Urinary bladder (tissue), 4 donors: ENCODE data around the gene DCAF5. TPM values are rescaled to one million over a fixed set of nuclear protein-coding genes. Genes with fewer than 3 reads are reported as not detected.

Experiments used
- DNase-seq: peaks from one replicate; pipeline ENCODE4 v3.0.0-alpha.2; 2015; ENCODE audit errors: extremely low spot score
- H3K27ac ChIP-seq: one replicate; pipeline ENCODE4 v1.5.1; 2013; ENCODE audit warnings: low read depth, mild to moderate bottlenecking, moderate library complexity
- H3K36me3 ChIP-seq: one replicate; pipeline ENCODE4 v1.6.1; 2013; ENCODE audit warnings: mild to moderate bottlenecking, moderate library complexity; ENCODE audit not compliant: insufficient read depth
- H3K4me1 ChIP-seq: one replicate; pipeline ENCODE4 v1.6.1; 2013; ENCODE audit warnings: mild to moderate bottlenecking, moderate library complexity; ENCODE audit not compliant: insufficient read depth
- H3K4me3 ChIP-seq: one replicate; pipeline ENCODE4 v1.5.1; 2013; ENCODE audit warnings: low read depth, low read length
- WGBS: extraction: QIAGEN DNeasy Blood & Tissue Kit; methylation state at CpG from one replicate; pipeline ENCODE4 v1.1.7; 2013; 5-methylcytosine and 5-hydroxymethylcytosine counted together
- polyA plus RNA-seq: library from polyadenylated mRNA; stranded (reverse); fragments of 200-250 nt; gene quantifications from one replicate; pipeline ENCODE4 v1.2.3, GENCODE V29; 2013
- total RNA-seq: library from RNA; depleted of rRNA; stranded (reverse); fragments of >200 nt; gene quantifications from one replicate; pipeline ENCODE4 v1.2.3, GENCODE V29; 2014
- donor health status: healthy with polysubstance abuse.
- donor health status: healthy.

Gene DCAF5
- total and polyA plus RNA-seq, 2 donors: 28.8 to 35.5 TPM

DNA sequence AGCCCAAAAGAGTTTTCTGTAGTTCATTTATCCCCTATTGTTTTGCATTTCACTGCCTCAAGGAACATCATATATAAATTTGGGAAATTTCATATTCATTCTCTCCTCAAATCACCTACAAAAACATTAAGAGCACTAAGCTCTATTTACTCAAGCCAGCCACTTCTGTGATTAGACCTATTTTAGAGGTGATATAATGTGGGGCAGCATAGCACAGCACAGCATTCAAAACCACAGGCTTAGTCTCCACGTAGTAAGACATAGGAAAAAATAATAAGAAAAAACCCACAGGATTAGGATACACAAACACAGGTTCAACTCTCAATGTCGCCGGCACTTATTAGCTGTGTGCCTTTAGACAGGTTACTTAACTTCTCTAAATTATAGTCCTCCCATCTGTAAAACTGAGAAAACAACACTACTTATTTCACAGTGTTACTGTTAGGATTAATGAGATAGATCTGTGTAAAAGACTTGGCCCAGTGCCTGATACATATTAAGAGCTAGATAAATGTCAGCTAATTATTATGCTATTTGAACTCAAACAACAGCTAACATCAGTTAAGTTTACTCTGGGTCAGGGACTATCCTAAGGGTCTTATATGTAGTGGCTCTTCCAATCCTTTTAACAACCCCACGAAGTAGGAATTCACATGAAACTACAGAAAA, 20.3 kb downstream of the DCAF5 start:
- no peak overlapping the region for H3K27ac ChIP-seq

GRCh38 chr14:69131176-69131575, 21.7 kb downstream of the DCAF5 start:
- Histone ChIP-seq H3K4me1 (peaks cover 2% of the 10 kb centered on the region), H3K36me3 (no peaks in the 10 kb centered on the region), H3K4me3 (no peak overlapping the region), H3K27ac (no peak overlapping the region)
- 94% methylated on average over 2 of the region's 2 CpGs for WGBS
- DNase-seq: no peak

More for the DNA sequence above, 20.3 kb downstream of the DCAF5 start:
- H3K4me1 ChIP-seq: peaks cover 2% of the 10 kb centered on the region
- H3K36me3 ChIP-seq: no peaks in the 10 kb centered on the region
- no peak for DNase-seq
- 69% methylated on average over 4 of the region's 4 CpGs for WGBS
- no peak overlapping the region for H3K4me3 ChIP-seq

DNA sequence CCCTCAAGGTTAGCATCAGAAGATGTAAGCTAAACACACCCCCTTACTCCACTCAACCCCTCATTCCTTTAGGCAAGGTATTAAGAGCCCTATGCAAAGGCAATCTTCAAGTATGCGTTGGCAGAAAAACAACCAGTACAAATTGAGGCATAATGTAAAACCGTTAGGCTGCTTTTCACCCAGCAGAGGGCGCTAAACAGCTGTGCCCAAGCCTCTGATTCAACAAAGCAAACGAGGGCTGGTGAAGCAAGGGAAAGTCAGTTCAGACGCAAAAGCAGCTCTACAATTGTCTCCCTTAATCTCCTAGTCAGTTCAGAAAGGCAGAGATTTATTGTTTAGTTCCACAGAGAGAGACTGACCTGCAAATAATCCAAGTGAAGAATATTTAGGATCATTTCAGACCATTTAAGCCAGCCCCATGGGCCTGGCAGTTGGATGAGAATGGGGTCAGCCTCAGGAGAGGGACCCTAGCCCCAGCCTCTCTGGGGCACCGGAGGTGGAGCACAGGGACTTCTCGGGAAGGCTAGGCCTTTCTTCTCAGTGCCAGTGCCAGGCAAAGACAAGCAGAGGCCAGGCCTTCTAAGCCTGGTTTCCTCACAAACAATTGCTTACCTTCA, 23.5 kb downstream of the DCAF5 start:
- no peaks in the 10 kb centered on the region for H3K36me3 ChIP-seq
- H3K4me3 ChIP-seq: no peak overlapping the region
- H3K27ac ChIP-seq: peak overlapping the region; percentile 68
- H3K4me1 ChIP-seq: peaks cover 2% of the 10 kb centered on the region
- 15% methylated on average over 7 of the region's 7 CpGs for WGBS
- peak; percentile 75 for DNase-seq

- H3K4me3 ChIP-seq: no peak overlapping the region
- no peak for DNase-seq
- no peaks in the 10 kb centered on the region for H3K4me1 ChIP-seq
- H3K27ac ChIP-seq: no peak overlapping the region
- WGBS: 100% methylated on average over 1 of the region's 1 CpG
- H3K36me3 ChIP-seq: no peaks in the 10 kb centered on the region
Observed at GRCh38 chr14:69118305-69118704, 34.6 kb downstream of the DCAF5 start.

DNA sequence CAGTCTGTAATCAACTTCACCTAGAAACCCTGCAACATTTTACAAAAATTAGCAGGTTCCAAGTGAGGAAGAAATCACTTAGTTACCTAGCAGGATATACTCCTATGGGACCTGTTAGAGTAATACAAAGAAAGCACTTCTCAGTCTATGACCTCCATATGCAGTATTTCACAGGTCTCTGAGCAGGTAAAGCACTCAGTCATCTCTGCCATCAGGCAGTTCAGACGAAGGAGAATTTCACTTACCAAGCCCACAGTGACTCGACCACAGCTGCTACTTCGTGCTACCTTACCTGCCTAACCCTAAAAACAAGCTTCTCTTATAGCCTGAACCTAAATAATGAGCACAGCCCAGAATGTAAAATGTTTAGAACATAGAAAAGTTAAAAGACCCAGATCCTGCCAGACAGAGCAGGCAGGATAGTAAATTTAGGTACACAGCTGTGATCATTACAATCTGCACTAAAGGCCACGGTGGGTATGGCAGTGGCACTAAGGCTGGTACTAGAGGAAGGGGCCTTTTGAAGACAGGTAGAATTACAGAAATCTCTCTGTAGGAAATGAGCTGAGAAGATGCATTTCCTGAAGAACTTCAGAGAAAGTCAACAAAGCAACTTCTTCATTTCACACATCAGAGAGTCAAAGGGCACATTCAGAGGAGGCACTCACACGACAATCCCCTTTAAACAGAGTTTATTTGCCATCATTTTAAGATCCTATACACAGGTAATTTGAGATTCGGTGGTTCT, 35.7 kb downstream of the DCAF5 start:
- Histone ChIP-seq H3K36me3 (no peaks in the 10 kb centered on the region), H3K27ac (no peak overlapping the region), H3K4me3 (no peak overlapping the region), H3K4me1 (no peaks in the 10 kb centered on the region)
- 85% methylated on average over 6 of the region's 6 CpGs for WGBS
- no peak for DNase-seq

DNA sequence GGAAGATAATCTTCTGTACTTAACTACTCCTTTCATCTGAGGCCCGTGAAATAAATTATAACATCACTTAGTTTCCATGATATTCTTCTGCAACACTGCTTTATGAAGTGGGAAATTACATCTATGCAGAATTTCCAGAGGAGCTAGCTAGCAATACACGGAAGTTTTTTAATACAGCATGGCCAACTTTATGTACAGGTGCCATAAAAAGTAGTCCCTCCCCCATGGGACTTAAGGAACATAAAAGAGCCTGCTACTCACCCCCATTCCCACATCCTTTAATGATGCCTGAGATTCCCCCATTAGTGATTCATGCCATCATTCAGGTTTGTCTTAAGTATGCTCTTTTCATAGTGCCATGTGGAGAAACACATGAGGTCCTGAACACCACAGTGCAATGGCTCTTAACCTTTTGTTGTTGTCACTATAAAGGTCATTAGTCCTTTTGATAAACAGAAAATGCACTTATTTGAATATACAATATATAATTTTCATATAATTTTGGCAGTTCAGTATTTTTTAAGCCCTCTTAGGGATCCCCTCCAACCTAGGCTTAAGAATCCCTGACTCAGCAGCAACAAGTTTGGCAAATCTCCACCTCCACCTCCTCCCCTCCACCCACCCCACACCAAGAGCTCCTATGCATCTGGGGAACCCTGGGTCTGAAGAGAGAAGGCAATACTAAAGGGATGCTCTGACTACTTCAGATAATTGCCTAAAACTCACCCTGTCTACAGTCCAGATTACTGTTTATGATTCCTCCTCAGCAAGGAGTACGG, 37.3 kb downstream of the DCAF5 start:
- Histone ChIP-seq H3K4me3 (no peak overlapping the region), H3K36me3 (peaks cover 1% of the 10 kb centered on the region), H3K4me1 (no peaks in the 10 kb centered on the region), H3K27ac (no peak overlapping the region)
- DNase-seq: no peak
- WGBS: 82% methylated on average over 3 of the region's 3 CpGs

- 65% methylated on average over 2 of the region's 2 CpGs for WGBS
- H3K36me3 ChIP-seq: peaks cover 1% of the 10 kb centered on the region
- no peak for DNase-seq
- H3K4me1 ChIP-seq: no peaks in the 10 kb centered on the region
- H3K27ac ChIP-seq: no peak overlapping the region
- no peak overlapping the region for H3K4me3 ChIP-seq
Observed at GRCh38 chr14:69114763-69115162, 38.2 kb downstream of the DCAF5 start.

DNA sequence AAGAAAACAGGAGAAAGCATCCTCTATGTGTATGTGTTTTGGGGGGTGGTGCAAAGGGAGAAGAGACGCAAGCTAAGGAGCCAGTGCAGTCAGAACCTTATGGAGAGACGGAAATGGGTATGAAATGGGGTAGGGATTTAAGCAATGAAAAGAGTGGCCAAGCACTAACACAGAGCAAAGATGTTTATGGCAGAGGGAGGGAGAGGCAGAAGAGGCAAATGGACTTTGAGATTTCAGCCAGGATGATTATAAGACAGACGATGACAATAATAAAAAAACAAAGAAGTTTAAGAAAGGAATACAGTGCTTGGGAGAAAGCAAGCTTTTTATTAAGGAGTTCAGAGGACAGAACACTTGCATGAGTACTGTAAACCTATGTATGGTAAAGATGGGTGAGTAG, 44.6 kb downstream of the DCAF5 start:
- Histone ChIP-seq H3K27ac (no peak overlapping the region), H3K36me3 (peaks cover 1% of the 10 kb centered on the region), H3K4me3 (no peak overlapping the region), H3K4me1 (no peaks in the 10 kb centered on the region)
- DNase-seq: no peak
- WGBS: 85% methylated on average over 3 of the region's 3 CpGs

GRCh38 chr14:69107407-69108003, 45.4 kb downstream of the DCAF5 start:
- DNase-seq: no peak
- Histone ChIP-seq H3K27ac (no peak overlapping the region), H3K4me3 (no peak overlapping the region), H3K4me1 (no peaks in the 10 kb centered on the region), H3K36me3 (peaks cover 1% of the 10 kb centered on the region)
- 33% methylated on average over 3 of the region's 3 CpGs for WGBS

DNA sequence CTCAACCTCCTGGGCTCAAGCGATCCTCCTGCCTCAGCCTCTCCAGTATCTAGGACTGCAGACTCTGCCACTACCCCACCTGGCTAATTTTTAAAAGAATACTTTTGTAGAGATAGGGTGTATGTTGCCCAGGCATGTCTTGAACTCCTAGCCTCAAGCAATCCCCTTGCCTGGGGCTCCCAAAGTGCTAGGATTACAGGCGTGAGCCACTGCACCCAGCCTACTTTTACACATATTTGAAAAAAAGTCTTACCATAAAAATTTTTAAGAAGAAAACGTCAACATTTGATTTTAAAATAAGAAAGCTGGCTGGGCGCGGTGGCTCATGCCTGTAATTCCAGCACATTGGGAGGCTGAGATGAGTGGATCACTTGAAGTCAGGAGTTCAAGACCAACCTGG, 46.5 kb downstream of the DCAF5 start:
- no peak overlapping the region for H3K27ac ChIP-seq
- WGBS: 92% methylated on average over 5 of the region's 5 CpGs

GRCh38 chr14:69105326-69105725, 47.6 kb downstream of the DCAF5 start:
- Histone ChIP-seq H3K4me1 (no peaks in the 10 kb centered on the region), H3K27ac (no peak overlapping the region)
- WGBS: 92% methylated on average over 2 of the region's 2 CpGs

More for the DNA sequence above, 46.5 kb downstream of the DCAF5 start:
- no peaks in the 10 kb centered on the region for H3K4me1 ChIP-seq
- no peak for DNase-seq
- no peak overlapping the region for H3K4me3 ChIP-seq
- peaks cover 1% of the 10 kb centered on the region for H3K36me3 ChIP-seq

DNA sequence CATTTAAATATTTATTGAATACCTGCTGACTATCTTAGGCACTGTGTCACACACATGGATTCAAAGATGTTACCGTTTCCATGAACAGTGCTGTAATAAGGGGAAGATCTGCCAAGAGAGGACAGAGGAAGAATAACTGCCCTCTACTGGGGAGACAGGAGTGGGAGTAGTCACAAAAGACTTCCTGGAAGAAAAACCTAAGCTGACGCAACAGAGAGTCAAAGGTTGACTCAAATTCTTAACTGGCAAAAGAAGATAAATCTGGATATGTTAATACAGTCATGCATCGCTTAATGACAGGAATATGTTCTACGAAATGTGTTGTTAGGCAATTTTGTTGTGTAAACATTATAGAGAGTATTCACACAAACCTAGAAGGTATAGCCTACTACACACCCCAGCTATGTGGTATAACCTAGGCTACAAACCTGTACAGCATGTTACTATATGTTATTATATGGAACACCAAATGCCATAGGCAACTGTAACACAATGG, 51.5 kb downstream of the DCAF5 start:
- WGBS: 38% methylated on average over 4 of the region's 4 CpGs

More at GRCh38 chr14:69105326-69105725, 47.6 kb downstream of the DCAF5 start:
- no peaks in the 10 kb centered on the region for H3K36me3 ChIP-seq
- no peak for DNase-seq
- H3K4me3 ChIP-seq: no peak overlapping the region

GRCh38 chr14:69097974-69098373, 54.9 kb downstream of the DCAF5 start:
- H3K4me3 ChIP-seq: no peak overlapping the region
- WGBS: 77% methylated on average over 2 of the region's 2 CpGs
- H3K27ac ChIP-seq: no peak overlapping the region
- no peaks in the 10 kb centered on the region for H3K4me1 ChIP-seq
- H3K36me3 ChIP-seq: no peaks in the 10 kb centered on the region
- DNase-seq: no peak

More for the DNA sequence above, 51.5 kb downstream of the DCAF5 start:
- Histone ChIP-seq H3K27ac (no peak overlapping the region), H3K4me1 (no peaks in the 10 kb centered on the region), H3K4me3 (no peak overlapping the region), H3K36me3 (no peaks in the 10 kb centered on the region)
- DNase-seq: no peak
